Testis (tissue), 3 donors: Measurements from ENCODE around the gene LDAH. TPM values are rescaled to one million over a fixed set of nuclear protein-coding genes. Genes with fewer than 3 reads are reported as not detected.

ENCODE experiments used
- DNase-seq: peaks from one replicate; pipeline ENCODE4 v3.0.0-alpha.2; 2019
- H3K27ac ChIP-seq, 2 donors: fragments of 200-600 bp; sonication (generic); one replicate each; pipeline ENCODE4 v1.5.1; 2019
- H3K27me3 ChIP-seq: fragments of 200-600 bp; sonication (generic); one replicate; pipeline ENCODE4 v1.5.1; 2019
- H3K36me3 ChIP-seq: fragments of 200-600 bp; sonication (generic); one replicate; pipeline ENCODE4 v1.5.1; 2017; ENCODE audit warnings: low read depth; ENCODE audit errors: missing control alignments
- H3K4me1 ChIP-seq: fragments of 200-600 bp; sonication (generic); one replicate; pipeline ENCODE4 v1.5.1; 2019
- H3K4me3 ChIP-seq, 2 donors: fragments of 200-600 bp; sonication (generic); one replicate each; pipeline ENCODE4 v1.5.1; 2017 to 2019
- H3K9me3 ChIP-seq: fragments of 200-600 bp; sonication (generic); one replicate; pipeline ENCODE4 v1.5.1; 2017
- POLR2A ChIP-seq: fragments of 450-650 bp; IDR thresholded peaks from one replicate; pipeline ENCODE4 v1.6.1; 2017; ENCODE audit warnings: antibody characterized with exemption, mild to moderate bottlenecking, moderate library complexity
- WGBS, 2 donors: methylation state at CpG; one replicate each; pipeline ENCODE4 v1.1.5; 2018; 5-methylcytosine and 5-hydroxymethylcytosine counted together
- intact Hi-C: fragments of 100-400 bp; cut with DNase I; formaldehyde crosslinking; loops from one replicate; pipeline ENCODE4 v1.15.1; 2023; ENCODE audit warnings: low total_unique reads
- polyA plus RNA-seq: library from polyadenylated mRNA; stranded (reverse); fragments of 350-450 nt; fragmentation: Illumina TruSeq; extraction: RNeasy Lipid Tissue Mini Kit (QIAGEN cat#74804); gene quantifications from one replicate; pipeline ENCODE4 v1.2.3, GENCODE V29; 2014; ENCODE audit warnings: low read depth, low replicate concordance; ENCODE audit not compliant: insufficient read depth
- total RNA-seq, 2 donors: library from RNA; depleted of rRNA; stranded (reverse); fragments of >200 nt; gene quantifications; one replicate each; pipeline ENCODE4 v1.2.3, GENCODE V29; 2016
- TF ChIP-seq, protein P1 (sequence below), 3 experiments: fragments of 450-650 bp in 2 of 3; fragments of 200-600 bp in 1 of 3; sonication (generic) in 1 of 3; IDR thresholded peaks; one replicate each; pipeline ENCODE4 v1.5.1; 2016 to 2019; ENCODE audit warnings: antibody characterized with exemption in 3 of 3, mild to moderate bottlenecking in 2 of 3, moderate library complexity in 1 of 3

The LDAH gene
- total and polyA plus RNA-seq, 3 donors from 2014 or later: 9.3 to 19.4 (median 12.7) TPM

DNA sequence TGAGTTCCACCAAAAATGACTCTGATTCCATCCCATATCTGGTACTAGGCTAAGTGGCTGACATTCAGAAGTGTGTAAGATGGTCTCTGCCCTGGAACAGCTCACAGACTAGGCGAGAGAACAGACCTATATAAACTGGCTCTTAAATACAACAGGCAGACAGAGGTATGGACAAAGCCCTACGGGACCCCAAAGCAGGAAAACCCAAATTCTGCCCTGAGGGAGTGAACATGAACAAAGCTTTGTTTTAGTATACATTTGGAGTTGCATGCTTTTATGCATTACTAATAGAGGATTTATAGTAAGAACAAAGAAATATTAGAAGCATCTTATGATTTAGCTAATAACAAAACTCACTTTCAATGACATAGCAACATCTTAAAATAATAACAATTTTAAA, 130.8 kb downstream of the LDAH start:
- DNase-seq: no peak
- no peaks in the 10 kb centered on the region for H3K4me1 ChIP-seq
- no peaks in the 10 kb centered on the region for H3K36me3 ChIP-seq
- no peak overlapping the region for H3K27ac ChIP-seq
- intact Hi-C loops: no loop called here
- WGBS, 2 donors: 93 to 97% methylated on average over 2 of the region's 2 CpGs
- no peaks in the 10 kb centered on the region for H3K9me3 ChIP-seq
- TF ChIP-seq, protein P1, sequence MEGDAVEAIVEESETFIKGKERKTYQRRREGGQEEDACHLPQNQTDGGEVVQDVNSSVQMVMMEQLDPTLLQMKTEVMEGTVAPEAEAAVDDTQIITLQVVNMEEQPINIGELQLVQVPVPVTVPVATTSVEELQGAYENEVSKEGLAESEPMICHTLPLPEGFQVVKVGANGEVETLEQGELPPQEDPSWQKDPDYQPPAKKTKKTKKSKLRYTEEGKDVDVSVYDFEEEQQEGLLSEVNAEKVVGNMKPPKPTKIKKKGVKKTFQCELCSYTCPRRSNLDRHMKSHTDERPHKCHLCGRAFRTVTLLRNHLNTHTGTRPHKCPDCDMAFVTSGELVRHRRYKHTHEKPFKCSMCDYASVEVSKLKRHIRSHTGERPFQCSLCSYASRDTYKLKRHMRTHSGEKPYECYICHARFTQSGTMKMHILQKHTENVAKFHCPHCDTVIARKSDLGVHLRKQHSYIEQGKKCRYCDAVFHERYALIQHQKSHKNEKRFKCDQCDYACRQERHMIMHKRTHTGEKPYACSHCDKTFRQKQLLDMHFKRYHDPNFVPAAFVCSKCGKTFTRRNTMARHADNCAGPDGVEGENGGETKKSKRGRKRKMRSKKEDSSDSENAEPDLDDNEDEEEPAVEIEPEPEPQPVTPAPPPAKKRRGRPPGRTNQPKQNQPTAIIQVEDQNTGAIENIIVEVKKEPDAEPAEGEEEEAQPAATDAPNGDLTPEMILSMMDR (IDR thresholded peaks at IDR 0.05): no peak
- no peak overlapping the region for H3K4me3 ChIP-seq
- H3K27me3 ChIP-seq: no peaks in the 10 kb centered on the region

DNA sequence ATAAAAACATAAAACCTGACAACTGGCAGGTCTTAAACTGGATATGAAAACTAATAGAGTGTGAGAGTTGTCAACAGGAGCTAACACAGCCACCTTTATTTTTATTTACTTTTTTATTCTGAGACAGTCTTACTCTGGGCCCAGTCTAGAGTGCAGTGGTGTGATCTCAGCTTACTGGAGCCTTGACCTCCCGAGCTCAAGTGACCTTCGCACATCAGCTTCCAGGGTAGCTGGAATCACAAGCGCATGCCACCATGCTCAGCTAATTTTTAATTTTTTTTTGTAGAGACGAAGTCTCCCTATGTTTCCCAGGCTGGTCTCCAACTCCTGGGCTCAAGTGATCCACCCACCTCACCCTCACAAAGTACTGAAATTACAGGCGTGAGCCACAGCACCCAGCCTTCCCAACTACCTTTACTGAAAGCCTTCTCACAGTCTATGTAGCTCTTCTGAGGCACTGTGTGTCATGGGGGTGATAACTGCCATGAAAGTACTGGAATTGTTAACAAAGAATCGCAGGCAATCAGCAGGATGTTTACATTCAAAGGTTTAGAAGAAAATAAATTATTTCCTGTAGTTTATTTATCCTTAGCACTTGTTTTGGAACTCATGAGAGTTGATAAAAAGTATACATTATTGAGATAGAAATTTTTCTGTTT, 131.7 kb downstream of the LDAH start:
- intact Hi-C loops: no loop called here
- WGBS, 2 donors: 83 to 88% methylated on average over 6 of the region's 6 CpGs
- TF ChIP-seq, protein P1 (IDR thresholded peaks at IDR 0.05): no peak
- no peaks in the 10 kb centered on the region for H3K36me3 ChIP-seq
- no peaks in the 10 kb centered on the region for H3K4me1 ChIP-seq
- no peak for DNase-seq
- H3K27ac ChIP-seq: no peak overlapping the region
- H3K4me3 ChIP-seq: no peak overlapping the region
- H3K9me3 ChIP-seq: no peaks in the 10 kb centered on the region
- H3K27me3 ChIP-seq: no peaks in the 10 kb centered on the region

DNA sequence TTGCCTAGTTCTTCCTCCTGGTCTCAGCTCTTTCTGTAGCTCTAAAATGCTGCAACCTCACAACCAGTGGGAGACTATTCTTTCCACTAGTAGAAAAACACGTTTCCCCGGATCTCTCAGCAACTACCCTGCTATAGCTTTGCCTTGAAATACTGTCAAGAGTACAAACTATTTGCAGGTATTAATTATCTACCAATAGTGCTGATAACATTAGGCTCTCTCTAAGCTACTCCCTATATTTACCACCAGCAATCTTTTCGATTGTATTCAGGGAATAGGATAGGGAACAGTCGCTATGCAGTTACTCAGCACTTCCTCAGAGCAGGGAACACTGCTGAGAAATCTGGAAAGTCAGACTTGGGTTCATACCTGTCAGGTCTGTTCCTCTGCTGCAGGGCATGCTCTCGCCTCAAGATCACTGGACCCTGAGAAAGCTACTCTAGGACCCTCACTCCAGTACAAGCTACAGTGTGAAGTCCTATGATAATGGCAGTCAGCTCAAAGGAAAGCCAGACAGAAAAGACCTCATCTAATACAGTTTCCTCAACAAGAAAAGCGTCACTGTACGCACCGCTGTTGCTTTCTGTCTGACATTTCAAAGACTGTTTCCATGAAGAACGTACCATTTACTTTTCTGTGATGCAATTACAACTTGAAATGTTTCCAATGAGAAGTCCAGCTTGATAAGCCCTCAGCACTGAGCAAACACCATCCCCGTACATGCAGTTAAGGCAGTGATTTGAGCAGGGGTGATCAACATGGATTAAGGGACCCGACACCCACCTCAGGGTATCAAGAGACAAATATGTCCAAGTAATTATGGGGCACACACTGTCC, 133.3 kb downstream of the LDAH start:
- no peak for TF ChIP-seq POLR2A
- TF ChIP-seq, protein P1 (IDR thresholded peaks at IDR 0.05): no peak
- 90 to 94% methylated on average over 11 of the region's 11 CpGs for WGBS, 2 donors
- intact Hi-C loops: no loop called here
- no peak overlapping the region for H3K27ac ChIP-seq
- no peaks in the 10 kb centered on the region for H3K36me3 ChIP-seq
- no peaks in the 10 kb centered on the region for H3K27me3 ChIP-seq
- DNase-seq: no peak
- H3K9me3 ChIP-seq: no peaks in the 10 kb centered on the region
- no peak overlapping the region for H3K4me3 ChIP-seq
- no peaks in the 10 kb centered on the region for H3K4me1 ChIP-seq

DNA sequence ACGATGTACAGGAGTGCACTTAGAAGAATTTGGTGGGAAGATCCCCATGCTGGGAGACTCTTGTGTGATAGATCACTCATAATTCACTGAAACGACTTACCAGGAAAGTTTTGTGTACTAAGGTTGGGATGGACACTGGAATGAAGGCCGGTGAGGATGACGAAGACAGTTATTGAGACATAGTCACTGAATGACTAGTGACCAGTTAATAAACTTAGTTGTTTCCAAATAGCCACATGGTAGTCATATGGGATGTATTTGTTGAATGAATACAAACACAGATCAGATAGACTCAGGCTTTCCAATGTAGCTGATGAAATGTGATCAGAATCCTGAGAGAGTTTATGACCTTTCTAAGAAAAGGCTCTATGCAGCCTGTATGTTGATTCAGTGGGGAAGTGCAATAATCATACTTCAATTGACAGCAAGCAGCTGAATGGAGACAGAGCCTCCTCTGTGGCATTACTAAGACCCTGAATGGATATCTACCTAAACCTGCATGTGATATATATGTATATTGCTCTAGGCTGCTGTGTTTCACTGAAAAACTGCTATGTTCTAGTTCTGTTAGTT, 135.6 kb downstream of the LDAH start:
- 92 to 95% methylated on average over 4 of the region's 4 CpGs for WGBS, 2 donors
- H3K9me3 ChIP-seq: no peaks in the 10 kb centered on the region
- no peak for DNase-seq
- no peak overlapping the region for H3K4me3 ChIP-seq
- no peaks in the 10 kb centered on the region for H3K36me3 ChIP-seq
- no peaks in the 10 kb centered on the region for H3K27me3 ChIP-seq
- intact Hi-C loops: no loop called here
- H3K27ac ChIP-seq: no peak overlapping the region
- no peak for TF ChIP-seq POLR2A
- TF ChIP-seq, protein P1 (IDR thresholded peaks at IDR 0.05): no peak
- H3K4me1 ChIP-seq: no peaks in the 10 kb centered on the region
